Brain pericyte (primary cell): ENCODE results near the gene NDUFB8.
A peak's percentile ranks its signal among the peaks of the same experiment; 100 is the strongest.

Experiments used
- DNase-seq: peaks from one replicate; pipeline ENCODE4 v3.0.0-alpha.2; 2012; ENCODE audit warnings: low read depth, low spot score

NDUFB8 gene

DNA sequence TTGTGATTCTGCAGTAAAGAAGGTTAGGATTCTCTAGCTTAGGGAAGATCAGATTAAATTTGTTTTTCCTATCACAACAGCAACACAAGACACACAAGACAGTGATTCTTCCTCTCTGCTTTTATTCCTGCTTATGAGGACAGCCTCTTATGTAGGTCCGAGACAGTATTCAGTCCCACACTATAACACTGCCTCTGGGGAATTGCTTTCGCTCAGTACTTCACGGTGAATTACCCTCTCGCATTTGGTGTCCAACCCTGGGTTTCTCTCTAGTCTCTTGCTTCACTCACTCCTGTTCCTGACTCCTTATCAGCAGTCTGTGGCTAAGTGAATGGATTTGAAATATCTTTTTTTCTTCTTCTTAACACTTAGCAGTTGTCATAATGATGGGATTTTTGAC, 7.8 kb upstream of the NDUFB8 start:
- no peak for DNase-seq

DNA sequence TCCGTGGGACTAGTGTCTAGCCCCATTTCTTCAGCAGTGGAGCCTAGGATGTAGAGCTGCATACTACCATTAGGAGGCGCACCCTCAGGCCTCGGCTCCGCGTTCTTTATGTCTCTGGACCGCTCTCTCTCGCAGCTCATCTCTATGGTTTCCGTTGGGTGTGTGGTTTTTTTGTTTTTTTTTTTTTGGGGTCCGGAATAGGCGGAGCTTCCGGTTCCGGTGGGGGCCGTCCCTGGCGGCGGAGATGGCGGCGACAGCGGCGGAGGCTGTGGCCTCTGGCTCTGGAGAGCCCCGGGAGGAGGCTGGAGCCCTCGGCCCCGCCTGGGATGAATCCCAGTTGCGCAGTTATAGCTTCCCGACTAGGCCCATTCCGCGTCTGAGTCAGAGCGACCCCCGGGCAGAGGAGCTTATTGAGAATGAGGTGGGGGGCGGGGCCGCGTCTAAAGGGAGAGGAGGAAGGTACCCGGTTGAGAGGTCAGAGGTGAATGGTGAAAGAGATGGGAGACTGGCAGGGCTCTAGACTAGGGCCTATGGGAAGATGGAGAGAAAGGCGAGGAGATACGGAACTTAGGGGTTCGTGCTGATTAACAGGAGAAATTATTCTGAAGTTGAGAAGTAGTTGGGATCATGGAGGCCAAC, 6.2 kb upstream of the NDUFB8 start, which contains the start of gene HIF1AN:
Gene HIF1AN (plus strand): TSS at position 229 of the 639 bp plus-strand sequence. CDS start 16 bp downstream, at position 245.
- peak; percentile 67 for DNase-seq

DNA sequence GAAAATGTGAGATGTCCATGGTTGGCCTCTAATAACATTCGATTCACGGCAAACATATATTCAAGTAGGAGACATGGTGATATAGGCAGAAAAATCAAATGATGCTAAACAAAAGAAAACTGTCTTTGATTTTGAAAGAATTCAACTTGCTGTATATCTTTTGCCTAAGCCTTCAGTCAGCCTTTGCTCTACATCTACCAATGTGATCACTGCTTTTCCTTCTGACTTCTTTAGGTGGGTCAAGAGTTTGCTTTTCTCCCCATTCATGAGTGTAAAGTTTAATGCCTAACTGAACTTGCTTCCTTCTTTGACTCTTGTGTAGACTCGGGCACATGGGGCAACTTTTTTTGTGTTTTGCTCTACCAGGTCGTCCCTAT, 5.7 kb upstream of the NDUFB8 start:
- no peak for DNase-seq

DNA sequence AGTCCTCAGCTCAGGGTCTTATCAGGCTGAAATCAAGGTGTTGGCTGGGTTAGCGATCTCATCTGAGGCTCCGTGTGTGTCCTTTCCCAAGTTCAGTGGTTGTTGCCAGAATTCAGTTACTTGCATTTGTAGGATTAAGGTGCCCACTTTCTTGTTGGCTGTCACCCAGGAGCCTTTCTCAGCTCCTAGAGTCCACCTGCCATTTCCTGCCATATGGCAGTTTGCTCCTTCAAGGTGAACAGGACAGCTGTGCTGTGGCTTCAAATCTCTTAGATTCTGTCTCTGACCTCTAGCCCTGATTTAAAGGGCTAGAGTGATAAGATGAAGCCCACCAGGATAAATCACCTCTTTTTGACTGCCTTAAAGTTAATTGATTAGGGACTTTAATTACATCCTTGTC, 5.1 kb upstream of the NDUFB8 start:
- no peak for DNase-seq

DNA sequence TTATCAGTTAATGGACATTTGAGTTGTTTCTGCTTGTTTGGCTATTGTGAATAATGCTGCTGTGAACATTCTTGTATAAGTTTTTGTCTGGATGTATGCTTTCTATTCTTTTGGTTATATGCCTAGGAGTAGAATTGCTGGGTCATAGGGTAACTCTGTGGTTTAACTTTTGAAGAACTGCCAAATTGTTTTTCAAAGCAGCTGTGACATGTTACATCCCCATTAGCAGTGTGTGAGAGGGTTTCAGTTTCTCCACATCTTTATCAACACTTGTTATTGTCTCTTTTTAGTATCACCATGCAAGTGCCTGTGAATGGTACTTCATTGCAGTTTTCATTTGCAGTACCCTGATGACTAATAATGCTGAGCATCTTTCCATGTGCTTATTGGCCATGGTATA, 2.1 kb upstream of the NDUFB8 start:
- no peak for DNase-seq

DNA sequence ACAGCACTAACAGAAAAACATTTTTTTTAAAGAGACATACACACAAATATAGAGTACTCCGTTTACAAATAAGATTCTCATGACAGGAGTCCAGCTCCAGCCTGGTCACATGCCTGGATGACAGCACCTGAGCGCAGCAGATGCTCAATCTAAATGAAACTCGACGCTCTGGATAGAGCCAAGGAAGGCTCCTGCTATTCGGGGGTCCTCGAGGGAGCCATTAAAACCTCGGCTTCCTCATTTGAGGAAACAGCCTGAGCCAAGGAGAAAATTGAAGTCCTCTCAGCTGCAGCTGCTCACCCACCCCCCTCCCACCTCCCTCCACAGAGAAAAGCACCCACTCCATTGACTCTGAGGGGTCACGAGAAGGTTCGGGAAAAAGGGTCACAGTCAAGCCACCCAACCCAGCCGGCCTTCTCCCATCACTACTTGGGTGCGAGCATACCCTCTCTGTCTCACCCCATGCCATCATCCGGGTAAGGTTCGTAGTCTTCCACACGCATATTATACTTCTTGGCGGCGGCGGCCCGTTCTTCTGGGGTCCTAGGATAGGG, 673 bp downstream of the NDUFB8 start:
- no peak for DNase-seq

DNA sequence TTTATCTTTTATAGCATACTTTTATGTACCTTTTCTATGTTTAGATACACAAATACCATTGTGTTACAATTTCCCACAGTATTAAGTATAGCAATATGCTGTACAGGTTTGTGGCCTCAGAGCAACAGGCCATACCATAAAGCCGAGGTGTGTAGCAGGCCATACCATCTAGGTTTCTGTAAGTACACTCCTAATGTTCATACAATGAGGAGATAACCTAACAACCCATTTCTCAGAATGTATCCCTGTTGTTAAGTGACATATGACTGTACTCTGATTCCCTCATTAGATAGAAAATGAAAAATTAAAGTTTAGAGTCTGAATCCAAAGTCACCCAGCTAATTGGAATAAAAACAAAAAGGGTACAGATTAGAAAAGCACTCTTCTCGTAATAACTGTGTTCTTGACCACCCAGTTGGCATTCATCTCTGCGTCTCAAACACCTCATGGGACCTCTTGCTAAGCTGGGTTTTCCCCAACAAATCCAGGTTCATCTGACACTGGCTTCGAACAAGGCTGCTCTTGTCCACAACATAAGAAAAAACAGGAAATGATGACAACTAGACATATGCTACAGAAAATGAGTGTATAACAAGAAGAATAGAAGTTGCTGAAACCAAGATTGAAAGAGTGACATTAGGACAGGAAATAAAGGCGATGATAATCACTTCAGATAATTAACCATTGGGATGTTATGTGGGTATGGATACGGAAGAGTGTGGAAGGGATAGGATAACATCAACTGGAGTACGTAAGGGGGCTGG, 1.4 kb downstream of the NDUFB8 start:
- no peak for DNase-seq

DNA sequence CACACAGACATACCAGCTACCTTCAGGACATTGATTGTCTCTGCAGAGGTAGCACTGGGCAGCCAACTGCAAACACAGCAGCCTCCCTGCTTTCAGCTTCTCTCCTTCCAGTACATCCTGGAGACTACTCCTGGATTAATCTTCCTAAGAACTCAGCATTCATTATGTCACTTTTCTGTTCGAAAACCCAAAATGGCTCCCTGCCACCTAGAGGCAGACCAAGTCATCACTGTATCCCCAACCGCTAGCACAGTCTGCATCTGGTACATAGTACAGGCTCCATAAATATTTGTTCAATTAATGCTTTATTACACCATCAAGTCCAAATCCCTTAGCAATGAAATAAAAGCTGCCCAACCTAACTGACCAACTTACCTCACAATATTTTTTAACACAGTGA, 5.0 kb downstream of the NDUFB8 start:
- no peak for DNase-seq

DNA sequence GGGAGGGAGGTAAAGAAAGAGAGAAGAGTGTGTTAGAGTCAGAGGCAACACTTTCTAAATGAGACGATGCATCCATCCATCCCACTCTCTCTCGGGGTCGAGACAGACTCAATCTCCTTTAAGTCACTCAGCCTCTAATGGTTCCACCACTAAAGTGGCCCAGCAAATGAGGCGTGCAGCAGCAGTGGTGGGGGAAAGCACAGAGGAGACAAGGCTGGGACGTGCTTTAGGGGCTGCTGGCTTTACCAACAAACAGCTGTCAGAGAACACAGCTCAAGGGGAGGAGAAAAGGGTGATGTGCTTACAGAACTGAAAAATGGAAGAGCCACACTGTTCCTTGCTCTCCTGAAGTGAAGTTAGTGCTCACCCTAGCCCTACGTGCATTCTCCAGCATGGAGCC, 5.5 kb downstream of the NDUFB8 start:
- no peak for DNase-seq

DNA sequence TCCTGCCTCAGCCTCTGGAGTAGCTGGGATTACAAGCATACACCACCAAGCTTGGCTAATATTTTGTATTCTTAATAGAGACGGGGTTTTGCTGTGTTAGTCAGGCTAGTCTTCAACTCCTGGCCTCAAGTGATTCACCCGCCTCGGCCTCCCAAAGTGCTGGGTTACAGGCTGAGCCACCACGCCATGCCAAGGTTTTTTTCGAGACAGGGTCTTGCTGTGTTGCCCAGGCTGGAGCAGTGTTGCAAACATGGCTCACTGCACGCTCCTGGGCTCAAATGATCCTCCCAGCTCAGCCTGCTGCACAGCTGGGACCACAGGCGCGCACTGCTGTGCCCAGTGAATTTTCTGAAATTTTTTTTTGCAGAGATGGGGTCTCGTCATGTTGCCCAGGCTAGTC, 6.7 kb downstream of the NDUFB8 start:
- no peak for DNase-seq

DNA sequence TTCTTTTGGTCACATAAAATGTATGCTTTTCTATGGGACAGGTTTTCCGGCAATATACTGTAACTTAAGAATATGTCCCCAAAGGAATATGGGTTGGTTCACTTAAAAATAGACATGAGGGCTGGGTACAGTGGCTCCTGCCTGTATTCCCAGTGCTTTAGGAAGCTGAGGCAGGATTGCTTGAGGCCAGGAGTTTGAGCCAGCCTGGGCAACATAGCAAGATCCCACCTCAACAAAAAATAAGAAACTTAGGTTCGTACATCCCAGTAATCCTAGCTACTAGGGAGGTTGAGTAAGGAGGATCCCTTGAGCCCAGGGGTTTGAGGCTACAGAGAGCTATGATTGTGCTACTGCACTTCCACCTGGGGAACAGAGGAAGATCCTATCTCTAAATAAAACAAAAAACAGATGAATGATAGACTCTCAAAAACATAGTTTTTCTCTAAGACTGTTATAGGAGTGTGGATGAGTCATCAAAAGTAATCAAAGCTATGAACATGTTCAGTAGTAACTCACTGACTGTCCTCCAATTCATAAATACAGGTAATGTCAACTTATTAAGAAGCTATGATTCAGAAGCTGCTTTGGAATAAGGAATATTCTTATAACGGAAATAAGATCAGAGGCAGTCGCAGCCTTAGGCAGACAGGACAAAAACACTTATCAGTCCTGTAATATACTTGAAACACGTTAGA, 7.4 kb downstream of the NDUFB8 start:
- DNase-seq, result no peak

DNA sequence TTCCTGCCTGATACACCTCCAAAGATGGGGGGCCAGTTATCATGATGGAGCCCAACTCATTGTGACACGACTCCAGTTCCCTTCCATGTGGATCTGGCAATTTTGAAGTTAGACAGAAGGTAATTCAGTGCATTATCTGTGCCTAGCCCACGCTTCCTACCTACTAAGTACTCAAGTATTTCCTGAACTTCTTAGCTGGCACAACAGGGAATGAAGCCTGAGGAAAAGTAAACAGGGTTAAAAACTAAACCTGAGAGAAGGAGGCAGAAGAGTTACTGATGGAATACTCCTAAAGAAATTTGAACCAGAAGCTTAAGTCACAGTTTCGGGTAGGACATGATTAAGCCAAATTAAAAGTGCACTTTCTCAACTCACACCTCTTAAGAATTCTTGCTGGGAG, 8.9 kb downstream of the NDUFB8 start:
- DNase-seq, result no peak

DNA sequence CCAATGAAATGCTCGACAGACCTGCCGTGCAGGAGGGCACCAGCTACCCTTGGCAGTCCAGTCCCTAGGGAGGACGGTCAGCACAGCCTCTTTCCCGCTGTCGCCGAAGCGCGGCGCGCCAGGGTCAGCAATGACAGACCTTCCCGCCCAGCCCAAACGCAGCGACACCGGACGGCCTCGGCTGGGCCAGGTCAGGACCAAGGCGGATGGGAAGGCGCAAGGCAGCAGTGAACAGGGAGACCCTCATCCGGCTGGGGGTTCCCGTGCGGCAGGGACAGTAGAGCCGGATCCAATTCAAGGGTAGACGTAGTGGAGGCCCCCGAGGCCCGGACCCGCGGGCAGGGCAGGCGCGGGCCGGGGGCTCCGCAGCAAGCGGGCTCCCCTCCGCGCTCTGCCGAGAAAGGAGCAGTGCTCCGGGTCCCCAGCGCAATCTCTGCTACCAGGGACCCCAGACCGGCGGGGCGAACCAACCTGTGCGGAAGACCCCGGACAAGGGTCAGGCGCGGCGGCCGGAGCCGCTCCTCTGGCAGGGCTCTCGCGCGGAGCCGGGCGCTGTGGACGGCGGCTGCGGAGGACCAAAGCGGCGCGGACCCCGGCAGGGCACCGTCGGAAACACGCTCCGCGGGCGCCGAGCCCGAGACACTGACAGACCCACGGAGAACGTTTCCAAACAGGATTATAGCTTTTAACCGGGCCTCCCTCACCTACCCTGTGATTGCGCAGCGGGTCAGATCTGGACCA, 10.2 kb downstream of the NDUFB8 start, which contains the start of gene SEC31B:
Gene SEC31B (minus strand): TSS at position 551 of the 741 bp plus-strand sequence. CDS start 2,909 bp downstream, outside the sequence.
- DNase-seq, result no peak

DNA sequence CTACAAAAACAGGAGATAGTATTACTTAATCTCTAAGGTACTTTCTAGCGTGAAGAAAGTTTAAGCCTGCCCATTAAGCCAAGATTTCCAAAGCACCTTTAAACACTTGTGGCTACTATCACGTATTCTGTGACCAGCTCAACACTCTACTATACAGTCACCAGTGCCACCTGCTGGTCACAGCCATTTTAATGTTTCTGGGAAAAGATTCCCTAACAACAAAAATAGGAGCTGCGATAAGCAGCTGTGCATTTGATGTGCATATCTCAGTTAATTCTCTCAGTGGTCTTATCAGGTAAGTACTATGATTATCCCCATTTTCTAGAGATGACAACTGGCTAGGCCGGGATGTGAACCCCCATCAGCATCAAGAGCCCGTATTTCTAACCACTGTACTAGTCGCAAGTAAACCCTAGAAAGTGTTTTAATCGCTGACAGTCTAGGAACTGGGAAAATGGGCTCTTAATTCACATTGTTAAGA, 10.9 kb downstream of the NDUFB8 start:
- DNase-seq, result peak; percentile 20

DNA sequence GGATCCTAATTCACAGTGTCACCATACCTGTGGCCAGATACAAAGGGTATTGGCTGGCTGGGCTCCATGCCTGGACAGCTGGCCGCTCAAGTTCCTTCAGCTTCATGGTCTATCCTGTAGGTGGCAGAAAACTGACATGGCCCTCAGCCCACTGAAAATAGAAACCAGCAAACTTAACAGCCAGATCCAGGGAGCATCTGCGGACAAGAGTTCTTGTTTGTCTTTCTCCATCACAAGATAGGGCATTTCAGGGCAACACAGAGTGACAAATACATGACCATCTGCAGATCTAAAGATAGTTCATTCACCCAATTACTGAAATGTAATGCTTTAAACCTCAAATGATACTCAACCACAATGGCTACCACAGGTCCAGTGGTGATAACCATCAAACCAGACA, 12.8 kb downstream of the NDUFB8 start:
- DNase-seq, result no peak

DNA sequence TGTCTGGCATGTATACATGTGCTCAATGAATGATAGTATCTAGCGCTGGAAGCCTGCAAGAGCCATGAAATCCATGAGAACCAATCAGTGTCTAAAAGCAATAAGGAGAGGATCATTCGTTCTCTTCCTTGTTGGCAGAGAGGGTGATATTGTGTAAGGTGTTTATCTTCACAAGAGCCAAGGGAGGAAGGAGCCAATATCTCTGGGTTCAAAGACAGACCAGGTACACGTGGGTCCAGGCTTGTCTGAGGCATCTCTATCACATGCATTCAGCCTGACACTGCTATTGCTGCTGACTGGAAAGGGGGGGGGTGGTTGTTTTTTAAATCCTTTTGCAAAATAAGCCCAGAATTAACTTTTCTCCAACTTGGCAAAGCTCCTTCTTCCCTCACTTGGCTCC, 14.1 kb downstream of the NDUFB8 start:
- no peak for DNase-seq

DNA sequence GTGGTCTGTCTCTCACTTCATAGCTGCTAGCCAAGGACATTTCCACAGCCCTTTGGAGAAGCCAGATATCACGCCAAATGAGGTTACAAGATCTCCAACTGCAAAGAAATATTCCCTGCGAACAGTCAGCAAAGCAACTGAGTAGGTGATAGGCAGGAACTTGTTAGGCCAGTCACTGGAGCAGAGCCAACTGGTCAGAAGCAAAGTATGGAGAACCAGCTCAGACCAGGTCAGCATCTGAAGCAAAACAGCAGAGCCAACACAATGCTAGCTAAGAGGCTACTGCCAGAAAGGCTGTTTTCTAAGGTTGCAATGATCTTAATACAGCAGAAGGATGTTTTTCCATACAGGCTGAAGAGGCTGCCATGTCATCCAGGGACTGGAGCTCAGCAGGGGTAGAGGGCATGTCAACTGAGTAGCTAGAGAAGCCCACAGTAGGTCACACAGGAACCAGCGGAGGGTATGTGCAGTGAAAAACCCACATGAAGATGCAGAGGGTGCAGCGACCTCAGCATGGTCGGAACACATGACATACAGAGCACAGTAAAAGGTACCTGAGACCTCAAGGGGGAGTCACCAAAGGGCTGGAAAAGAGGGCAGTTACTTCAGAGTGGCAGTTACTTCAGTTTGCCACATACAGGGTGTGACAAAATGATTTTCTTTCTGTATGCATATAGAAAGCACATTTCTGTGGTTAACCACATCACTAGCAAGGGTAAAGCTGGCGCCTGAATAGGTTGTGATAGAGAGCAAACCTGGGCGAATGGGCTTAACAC, 18.9 kb downstream of the NDUFB8 start:
- no peak for DNase-seq

DNA sequence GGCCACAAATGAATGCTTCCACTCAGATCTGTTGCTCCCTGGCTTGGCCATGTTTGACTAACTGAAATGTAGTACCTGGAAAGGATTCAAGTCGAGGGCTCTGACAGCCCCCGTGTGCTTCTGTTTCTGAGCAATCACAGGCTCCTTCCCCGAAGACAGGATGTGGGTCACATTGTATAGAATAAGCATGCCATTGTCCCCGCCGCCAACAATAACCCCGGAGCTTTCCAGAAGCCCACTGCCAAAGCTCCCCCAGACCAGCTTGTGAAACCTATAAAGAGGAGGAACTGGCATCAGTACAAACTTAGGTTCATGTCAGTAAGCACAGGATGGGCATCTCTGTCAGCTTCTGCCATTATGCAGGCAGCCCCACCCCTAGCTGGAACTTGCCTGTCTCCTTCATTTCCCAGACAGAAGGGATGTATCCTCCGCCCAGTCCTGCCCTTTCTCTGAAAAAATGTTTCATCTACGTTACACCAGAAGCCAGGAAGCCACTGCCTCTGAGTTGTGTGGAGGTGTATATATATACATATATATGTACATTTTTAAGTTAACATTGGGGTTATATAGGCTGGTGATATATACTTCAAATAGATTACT, 20.3 kb downstream of the NDUFB8 start:
- no peak for DNase-seq

DNA sequence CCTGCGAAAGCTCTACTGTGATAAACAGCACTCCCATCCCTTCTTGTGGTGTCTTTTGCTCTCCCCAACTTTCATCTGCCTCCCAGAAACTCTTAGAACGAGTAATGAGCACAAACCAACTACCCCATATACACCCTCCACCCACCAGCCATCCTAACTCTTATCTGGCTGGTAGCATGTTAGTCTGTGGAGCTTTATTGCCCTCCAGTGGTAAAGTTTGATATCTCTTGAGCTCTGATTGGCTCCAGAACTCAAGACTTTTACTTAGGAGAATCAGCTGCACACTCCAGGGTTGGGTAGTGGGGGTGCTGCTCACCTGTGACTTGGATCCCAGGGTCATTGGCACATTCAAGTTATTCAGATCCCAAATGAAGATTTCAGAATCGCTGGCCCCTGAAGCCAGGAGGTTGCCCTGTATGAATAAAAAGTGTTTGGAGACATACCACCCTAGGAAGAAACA, 20.9 kb downstream of the NDUFB8 start:
- DNase-seq, result peak; percentile 21

DNA sequence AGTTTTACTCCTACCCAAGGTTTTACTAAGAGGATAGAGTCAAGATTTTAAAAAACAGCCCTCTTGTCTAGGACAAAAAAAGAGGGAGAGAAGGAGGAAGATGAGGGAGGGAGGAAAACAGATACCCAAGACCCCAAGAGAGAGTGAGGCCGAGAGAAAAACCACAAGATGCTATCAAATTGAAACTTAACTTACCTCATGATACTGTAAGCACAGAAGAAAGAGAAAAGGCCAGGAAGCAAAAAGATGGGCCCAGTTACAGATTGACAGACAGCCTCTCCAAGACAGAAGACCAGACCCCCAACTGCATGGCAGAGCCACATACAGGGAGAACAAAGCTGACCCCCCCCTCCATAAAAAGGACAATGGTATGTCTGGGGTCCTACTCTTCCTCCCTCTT, 21.4 kb downstream of the NDUFB8 start:
- DNase-seq, result no peak
